HepG2 (cell line): ENCODE measurements around the gene RAB1B. TPM values are rescaled to one million over a fixed set of nuclear protein-coding genes. Genes with fewer than 3 reads are reported as not detected.

ENCODE experiments used
- CBX1 ChIP-seq: IDR thresholded peaks from one replicate; pipeline ENCODE4 v1.6.1; 2016; ENCODE audit warnings: antibody characterized with exemption, low read depth
- PPARG ChIP-seq: conservative IDR thresholded peaks from 2 replicates; pipeline ENCODE4 v1.6.1; 2016; ENCODE audit warnings: missing biosample characterization, missing genetic modification reagents
- RBFOX2 ChIP-seq: fragments of 200-400 bp; formaldehyde crosslinking; IDR thresholded peaks from 2 replicates; pipeline ENCODE4 v1.6.1; 2017; ENCODE audit warnings: low read depth, mild to moderate bottlenecking, low read length
- TRAFD1 ChIP-seq: sonication (generic); formaldehyde crosslinking; IDR thresholded peaks from 2 replicates; pipeline ENCODE4 v1.5.1; 2020; ENCODE audit warnings: missing genetic modification reagents, mild to moderate bottlenecking, borderline replicate concordance
- XBP1 ChIP-seq: sonication (generic); formaldehyde crosslinking; IDR thresholded peaks from 2 replicates; pipeline ENCODE4 v1.5.0; 2020; ENCODE audit warnings: missing genetic modification reagents
- ZFYVE20 ChIP-seq: sonication (generic); formaldehyde crosslinking; IDR thresholded peaks from 2 replicates; pipeline ENCODE4 v1.8.0; 2023; ENCODE audit warnings: low read depth, mild to moderate bottlenecking, moderate library complexity, missing genetic modification reagents, borderline replicate concordance
- ZNF142 ChIP-seq: sonication (generic); formaldehyde crosslinking; IDR thresholded peaks from 2 replicates; pipeline ENCODE4 v1.4.0; 2020; ENCODE audit warnings: missing genetic modification reagents
- ZNF296 ChIP-seq: sonication (generic); formaldehyde crosslinking; conservative IDR thresholded peaks from 2 replicates; pipeline ENCODE4 v1.5.0; 2020; ENCODE audit warnings: mild to moderate bottlenecking, missing genetic modification reagents
- ZNF337 ChIP-seq: sonication (generic); formaldehyde crosslinking; IDR thresholded peaks from 2 replicates; pipeline ENCODE4 v1.5.1; 2020; ENCODE audit warnings: missing genetic modification reagents, low read depth, mild to moderate bottlenecking, borderline replicate concordance
- ZNF557 ChIP-seq: sonication (generic); formaldehyde crosslinking; IDR thresholded peaks from 2 replicates; pipeline ENCODE4 v1.4.0; 2020; ENCODE audit warnings: missing genetic modification reagents
- ZNF616 ChIP-seq: sonication (generic); formaldehyde crosslinking; IDR thresholded peaks from 2 replicates; pipeline ENCODE4 v1.5.0; 2020; ENCODE audit warnings: low read depth, mild to moderate bottlenecking, missing genetic modification reagents
- ZNF772 ChIP-seq: sonication (generic); formaldehyde crosslinking; IDR thresholded peaks from 2 replicates; pipeline ENCODE4 v1.5.0; 2020; ENCODE audit warnings: mild to moderate bottlenecking, missing genetic modification reagents
- polyA plus RNA-seq, 8 experiments: library from polyadenylated mRNA; depleted of rRNA in 3 of 8; stranded (reverse) in 7 of 8; unstranded in 1 of 8; fragments of >200 nt; fragmentation: Illumina TruSeq in 4 of 8; extraction: Trizol in 4 of 8; gene quantifications; 2 replicates each; pipeline versions ENCODE4 v1.2.1 to v1.2.3, GENCODE V29; 2011 to 2016; ENCODE audit warnings: low read depth in 4 of 8, missing spikeins in 1 of 8, mixed read lengths in 1 of 8; ENCODE audit not compliant: insufficient read depth in 1 of 8
- total RNA-seq, 5 experiments: library from RNA; depleted of rRNA; stranded (reverse); fragments of >200 nt; fragmentation: Illumina TruSeq; extraction: Trizol; gene quantifications; 2 replicates each; pipeline ENCODE4 v1.2.3, GENCODE V29; 2016; ENCODE audit warnings: low read depth in 1 of 5
- TF ChIP-seq, protein P1 (sequence below): sonication (generic); formaldehyde crosslinking; IDR thresholded peaks from 2 replicates; pipeline ENCODE4 v1.5.1; 2020; ENCODE audit warnings: mild to moderate bottlenecking, missing genetic modification reagents
- TF ChIP-seq, protein P2 (sequence below): sonication (generic); formaldehyde crosslinking; IDR thresholded peaks from 2 replicates; pipeline ENCODE4 v1.5.0; 2020; ENCODE audit warnings: mild to moderate bottlenecking, missing genetic modification reagents, moderate library complexity
- TF ChIP-seq, protein P3 (sequence below): sonication (generic); formaldehyde crosslinking; IDR thresholded peaks from 2 replicates; pipeline ENCODE4 v1.5.1; 2020; ENCODE audit warnings: mild to moderate bottlenecking, missing genetic modification reagents, moderate library complexity

Gene RAB1B
- total and polyA plus RNA-seq, 2 of the 13 experiments (the other 11 are each of a cell fraction or from before 2014, with no cell fraction given) = 77.9 to 87.9 TPM

GRCh38 chr11:66311965-66312548 is 43.6 kb downstream of the RAB1B start (continued):
- 0 out of 2 replicates have a peak, but pooled peaks have one; percentile 23 for TF ChIP-seq ZNF772
- TF ChIP-seq, protein P1, sequence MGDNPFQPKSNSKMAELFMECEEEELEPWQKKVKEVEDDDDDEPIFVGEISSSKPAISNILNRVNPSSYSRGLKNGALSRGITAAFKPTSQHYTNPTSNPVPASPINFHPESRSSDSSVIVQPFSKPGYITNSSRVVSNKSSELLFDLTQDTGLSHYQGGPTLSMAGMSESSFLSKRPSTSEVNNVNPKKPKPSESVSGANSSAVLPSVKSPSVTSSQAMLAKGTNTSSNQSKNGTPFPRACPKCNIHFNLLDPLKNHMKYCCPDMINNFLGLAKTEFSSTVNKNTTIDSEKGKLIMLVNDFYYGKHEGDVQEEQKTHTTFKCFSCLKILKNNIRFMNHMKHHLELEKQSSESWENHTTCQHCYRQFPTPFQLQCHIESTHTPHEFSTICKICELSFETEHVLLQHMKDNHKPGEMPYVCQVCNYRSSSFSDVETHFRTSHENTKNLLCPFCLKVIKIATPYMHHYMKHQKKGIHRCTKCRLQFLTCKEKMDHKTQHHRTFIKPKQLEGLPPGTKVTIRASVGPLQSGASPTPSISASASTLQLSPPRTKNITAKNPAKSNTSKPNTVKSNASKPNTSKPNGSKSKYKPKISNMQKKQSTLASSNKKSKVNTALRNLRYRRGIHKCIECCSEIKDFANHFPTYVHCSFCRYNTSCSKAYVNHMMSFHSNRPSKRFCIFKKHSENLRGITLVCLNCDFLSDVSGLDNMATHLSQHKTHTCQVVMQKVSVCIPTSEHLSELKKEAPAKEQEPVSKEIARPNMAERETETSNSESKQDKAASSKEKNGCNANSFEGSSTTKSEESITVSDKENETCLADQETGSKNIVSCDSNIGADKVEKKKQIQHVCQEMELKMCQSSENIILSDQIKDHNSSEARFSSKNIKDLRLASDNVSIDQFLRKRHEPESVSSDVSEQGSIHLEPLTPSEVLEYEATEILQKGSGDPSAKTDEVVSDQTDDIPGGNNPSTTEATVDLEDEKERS = 0 out of 2 replicates have a peak, but pooled peaks have one; percentile 47
- 0 out of 2 replicates have a peak, but pooled peaks have one; percentile 31 for TF ChIP-seq ZNF616
- TF ChIP-seq CBX1 = no peak
- peak; percentile 58 for TF ChIP-seq RBFOX2
- 0 out of 2 replicates have a peak, but pooled peaks have one; percentile 74 for TF ChIP-seq TRAFD1 (CRISPR knock-in tag)
- TF ChIP-seq, protein P2, sequence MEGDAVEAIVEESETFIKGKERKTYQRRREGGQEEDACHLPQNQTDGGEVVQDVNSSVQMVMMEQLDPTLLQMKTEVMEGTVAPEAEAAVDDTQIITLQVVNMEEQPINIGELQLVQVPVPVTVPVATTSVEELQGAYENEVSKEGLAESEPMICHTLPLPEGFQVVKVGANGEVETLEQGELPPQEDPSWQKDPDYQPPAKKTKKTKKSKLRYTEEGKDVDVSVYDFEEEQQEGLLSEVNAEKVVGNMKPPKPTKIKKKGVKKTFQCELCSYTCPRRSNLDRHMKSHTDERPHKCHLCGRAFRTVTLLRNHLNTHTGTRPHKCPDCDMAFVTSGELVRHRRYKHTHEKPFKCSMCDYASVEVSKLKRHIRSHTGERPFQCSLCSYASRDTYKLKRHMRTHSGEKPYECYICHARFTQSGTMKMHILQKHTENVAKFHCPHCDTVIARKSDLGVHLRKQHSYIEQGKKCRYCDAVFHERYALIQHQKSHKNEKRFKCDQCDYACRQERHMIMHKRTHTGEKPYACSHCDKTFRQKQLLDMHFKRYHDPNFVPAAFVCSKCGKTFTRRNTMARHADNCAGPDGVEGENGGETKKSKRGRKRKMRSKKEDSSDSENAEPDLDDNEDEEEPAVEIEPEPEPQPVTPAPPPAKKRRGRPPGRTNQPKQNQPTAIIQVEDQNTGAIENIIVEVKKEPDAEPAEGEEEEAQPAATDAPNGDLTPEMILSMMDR (CRISPR knock-in tag) = peak; percentile 96
- TF ChIP-seq ZNF142 (CRISPR knock-in tag) = no peak
- no peak for TF ChIP-seq ZNF296 (CRISPR knock-in tag)
- TF ChIP-seq XBP1 (CRISPR knock-in tag) = no peak
- no peak for TF ChIP-seq ZFYVE20 (CRISPR knock-in tag)
- no peak for TF ChIP-seq PPARG
- TF ChIP-seq ZNF557 (CRISPR knock-in tag) = no peak
- TF ChIP-seq ZNF337 (CRISPR knock-in tag) = no peak
- TF ChIP-seq, protein P3, sequence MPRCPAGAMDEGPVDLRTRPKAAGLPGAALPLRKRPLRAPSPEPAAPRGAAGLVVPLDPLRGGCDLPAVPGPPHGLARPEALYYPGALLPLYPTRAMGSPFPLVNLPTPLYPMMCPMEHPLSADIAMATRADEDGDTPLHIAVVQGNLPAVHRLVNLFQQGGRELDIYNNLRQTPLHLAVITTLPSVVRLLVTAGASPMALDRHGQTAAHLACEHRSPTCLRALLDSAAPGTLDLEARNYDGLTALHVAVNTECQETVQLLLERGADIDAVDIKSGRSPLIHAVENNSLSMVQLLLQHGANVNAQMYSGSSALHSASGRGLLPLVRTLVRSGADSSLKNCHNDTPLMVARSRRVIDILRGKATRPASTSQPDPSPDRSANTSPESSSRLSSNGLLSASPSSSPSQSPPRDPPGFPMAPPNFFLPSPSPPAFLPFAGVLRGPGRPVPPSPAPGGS = 0 out of 2 replicates have a peak, but pooled peaks have one; percentile 25
